ACC112 (cell line): ENCODE data around the gene SNAPC4.
"Not testable (repeated sequence)": the region's sequence is repeated elsewhere in the genome, so short reads cannot be mapped to it uniquely, and the experiment has no call there.

ENCODE experiments used
- H2AFZ ChIP-seq: fragments of 200-600 bp; sonication (generic); one replicate; pipeline ENCODE4 v1.6.0; 2017; ENCODE audit warnings: antibody characterized with exemption, low read length; ENCODE audit not compliant: unreplicated experiment
- H3K27ac ChIP-seq: fragments of 200-600 bp; sonication (generic); 2 replicates; pipeline ENCODE4 v1.5.1; 2014; ENCODE audit warnings: low read depth, mild to moderate bottlenecking, antibody characterized with exemption, low read length, moderate library complexity
- H3K27me3 ChIP-seq: fragments of 200-600 bp; sonication (generic); 2 replicates; pipeline ENCODE4 v1.6.1; 2014; ENCODE audit warnings: mild to moderate bottlenecking, antibody characterized with exemption, low read length, moderate library complexity, mixed read lengths; ENCODE audit not compliant: insufficient read depth
- H3K36me3 ChIP-seq: fragments of 200-600 bp; sonication (generic); 2 replicates; pipeline ENCODE4 v1.6.1; 2016; ENCODE audit warnings: mild to moderate bottlenecking, antibody characterized with exemption, low read length, moderate library complexity, mixed read lengths; ENCODE audit not compliant: insufficient read depth
- H3K4me1 ChIP-seq: fragments of 200-600 bp; sonication (generic); one replicate; pipeline ENCODE4 v1.6.1; 2016; ENCODE audit warnings: low read length, mixed read lengths; ENCODE audit not compliant: insufficient read depth, unreplicated experiment, control insufficient read depth
- H3K4me3 ChIP-seq: fragments of 200-600 bp; sonication (generic); 2 replicates; pipeline ENCODE4 v1.5.1; 2014; ENCODE audit warnings: mild to moderate bottlenecking, low read depth, low read length
- H3K79me2 ChIP-seq: fragments of 200-600 bp; sonication (generic); one replicate; pipeline ENCODE4 v1.6.0; 2016; ENCODE audit warnings: low read length; ENCODE audit not compliant: control insufficient read depth, unreplicated experiment, insufficient read depth

The SNAPC4 gene

GRCh38 chr9:136432591-136432990 is 32.6 kb upstream of the SNAPC4 start:
- Histone ChIP-seq H2AFZ (no peak overlapping the region), H3K27me3 (no peaks in the 10 kb centered on the region), H3K27ac (no peak overlapping the region), H3K4me3 (no peak overlapping the region), H3K36me3 (no peaks in the 10 kb centered on the region), H3K79me2 (peaks cover 26% of the 10 kb centered on the region), H3K4me1 (peaks cover 10% of the 10 kb centered on the region)

- peaks cover 19% of the 10 kb centered on the region for H3K79me2 ChIP-seq
- no peak overlapping the region for H2AFZ ChIP-seq
- no peaks in the 10 kb centered on the region for H3K27me3 ChIP-seq
- H3K4me1 ChIP-seq, result peaks cover 3% of the 10 kb centered on the region
- H3K36me3 ChIP-seq, result no peaks in the 10 kb centered on the region
- no peak overlapping the region for H3K27ac ChIP-seq
- no peak overlapping the region for H3K4me3 ChIP-seq
These were observed 31.9 kb upstream of the SNAPC4 start for GRCh38 chr9:136431782-136432350.

DNA sequence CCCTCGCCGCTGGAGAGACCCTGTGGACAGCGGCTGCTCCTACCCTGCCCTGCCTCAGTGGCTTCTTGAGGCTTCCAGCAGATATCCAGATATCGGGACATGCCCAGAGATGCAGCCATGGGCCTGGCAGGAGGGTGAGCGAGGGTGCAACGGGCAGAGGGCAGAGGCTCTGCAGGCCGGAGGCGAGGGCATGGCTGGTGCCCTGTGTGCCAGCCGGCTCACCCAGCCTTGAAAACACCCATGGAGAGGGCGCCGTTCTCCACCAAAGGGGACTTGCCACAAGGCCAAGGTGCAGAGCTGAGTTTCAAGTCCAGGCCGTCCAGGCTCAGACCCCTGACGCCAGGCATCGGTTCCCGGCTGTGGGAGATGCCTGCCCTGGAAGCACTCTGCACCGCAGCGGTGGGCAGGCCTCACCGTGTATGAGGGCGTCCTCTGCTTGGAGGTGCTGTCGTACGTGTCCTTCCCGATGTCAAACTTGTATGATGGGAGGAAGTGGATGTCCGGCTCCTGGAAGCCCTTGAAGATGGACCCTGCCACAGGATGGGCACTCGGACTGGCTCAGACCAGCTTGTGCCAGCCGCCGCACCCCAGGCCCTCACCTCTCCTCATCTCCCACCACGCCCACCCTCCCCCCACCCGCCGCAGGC is 30.7 kb upstream of the SNAPC4 start:
- H3K4me3 ChIP-seq, result no peak overlapping the region
- H3K4me1 ChIP-seq, result no peaks in the 10 kb centered on the region
- H3K79me2 ChIP-seq, result peaks cover 9% of the 10 kb centered on the region
- no peak overlapping the region for H2AFZ ChIP-seq
- H3K27ac ChIP-seq, result no peak overlapping the region
- no peaks in the 10 kb centered on the region for H3K36me3 ChIP-seq
- no peaks in the 10 kb centered on the region for H3K27me3 ChIP-seq

- Histone ChIP-seq H3K27me3 (no peaks in the 10 kb centered on the region), H3K79me2 (peaks cover 2% of the 10 kb centered on the region), H3K4me3 (no peak overlapping the region), H3K27ac (no peak overlapping the region), H2AFZ (no peak overlapping the region), H3K36me3 (no peaks in the 10 kb centered on the region), H3K4me1 (no peaks in the 10 kb centered on the region)
These were observed 29.9 kb upstream of the SNAPC4 start for GRCh38 chr9:136429683-136430491.

DNA sequence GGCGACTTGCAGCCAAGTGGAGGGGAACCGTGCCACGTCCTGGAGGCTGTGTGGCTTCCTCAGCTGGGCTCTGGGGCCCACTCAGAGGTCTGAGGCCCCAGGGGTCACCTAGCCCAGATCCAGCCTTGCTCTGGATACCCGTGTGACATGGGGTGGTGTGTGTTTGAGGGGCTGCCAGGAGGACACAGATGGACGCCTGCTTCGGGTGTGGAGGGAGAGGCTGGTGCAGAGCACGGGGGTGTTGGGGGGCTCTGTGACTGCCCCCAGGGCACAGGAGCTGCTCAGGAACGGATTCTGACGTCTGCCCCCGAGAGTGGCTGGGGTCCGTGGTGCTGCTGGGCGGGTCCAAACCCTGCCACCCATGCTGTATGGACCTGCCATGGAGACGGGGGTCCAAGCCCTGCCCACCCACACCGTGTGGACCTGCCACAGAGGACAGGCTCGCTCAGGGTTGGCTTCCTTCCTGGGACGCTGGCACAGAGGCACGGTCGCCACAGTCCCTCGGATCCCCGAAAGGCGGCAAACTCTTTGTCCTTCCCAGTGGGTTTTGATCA is 29.2 kb upstream of the SNAPC4 start:
- H3K4me3 ChIP-seq, result no peak overlapping the region
- no peaks in the 10 kb centered on the region for H3K36me3 ChIP-seq
- H3K27ac ChIP-seq, result no peak overlapping the region
- H3K27me3 ChIP-seq, result no peaks in the 10 kb centered on the region
- no peaks in the 10 kb centered on the region for H3K79me2 ChIP-seq
- H2AFZ ChIP-seq, result no peak overlapping the region
- H3K4me1 ChIP-seq, result no peaks in the 10 kb centered on the region

DNA sequence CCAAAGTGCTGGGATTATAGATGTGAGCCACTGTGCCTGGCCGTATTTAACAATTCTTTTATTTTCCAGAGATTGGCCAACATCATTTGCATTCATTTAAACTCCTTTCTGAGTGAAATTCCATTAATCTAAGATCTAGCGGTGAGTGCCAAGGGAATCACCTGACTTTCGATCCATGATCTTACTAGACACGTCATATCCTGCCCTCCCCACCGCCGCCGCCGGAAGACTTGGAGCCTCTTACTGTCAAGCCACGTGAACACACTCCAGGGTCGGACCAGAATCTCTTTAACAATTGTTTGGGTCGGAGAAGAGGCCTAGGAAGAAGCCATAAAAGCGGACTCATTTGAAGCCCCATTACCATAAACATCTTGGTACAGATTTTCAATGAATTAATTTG is 26.8 kb upstream of the SNAPC4 start:
- H3K4me3 ChIP-seq, result no peak overlapping the region
- H3K4me1 ChIP-seq, result no peaks in the 10 kb centered on the region
- peaks cover 8% of the 10 kb centered on the region; the same call in 1 of the 2 replicates for H3K36me3 ChIP-seq
- no peak overlapping the region for H2AFZ ChIP-seq
- no peak overlapping the region for H3K27ac ChIP-seq
- H3K79me2 ChIP-seq, result no peaks in the 10 kb centered on the region
- H3K27me3 ChIP-seq, result no peaks in the 10 kb centered on the region

DNA sequence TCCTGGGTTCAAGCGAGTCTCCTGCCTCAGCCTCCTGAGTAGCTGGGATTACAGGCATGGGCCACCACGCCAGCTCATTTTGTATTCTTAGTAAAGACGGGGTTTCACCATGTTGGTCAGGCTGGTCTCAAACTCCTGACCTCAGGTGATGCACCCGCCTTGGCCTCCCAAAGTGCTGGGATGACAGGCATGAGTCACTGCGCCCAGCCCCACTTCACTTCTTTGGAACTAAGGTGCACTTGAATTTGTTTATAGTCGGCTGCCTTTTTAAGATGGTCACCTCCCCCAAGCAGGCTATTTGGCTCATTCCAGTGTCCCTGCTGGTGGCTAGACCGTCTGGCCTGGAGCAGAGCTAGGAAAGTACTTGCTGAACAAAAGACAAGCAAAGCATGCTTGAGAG is 25.4 kb upstream of the SNAPC4 start:
- not testable (repeated sequence) for H3K27ac ChIP-seq, H3K27me3 ChIP-seq, H3K4me3 ChIP-seq, H3K36me3 ChIP-seq, H3K4me1 ChIP-seq, H3K79me2 ChIP-seq, H2AFZ ChIP-seq

DNA sequence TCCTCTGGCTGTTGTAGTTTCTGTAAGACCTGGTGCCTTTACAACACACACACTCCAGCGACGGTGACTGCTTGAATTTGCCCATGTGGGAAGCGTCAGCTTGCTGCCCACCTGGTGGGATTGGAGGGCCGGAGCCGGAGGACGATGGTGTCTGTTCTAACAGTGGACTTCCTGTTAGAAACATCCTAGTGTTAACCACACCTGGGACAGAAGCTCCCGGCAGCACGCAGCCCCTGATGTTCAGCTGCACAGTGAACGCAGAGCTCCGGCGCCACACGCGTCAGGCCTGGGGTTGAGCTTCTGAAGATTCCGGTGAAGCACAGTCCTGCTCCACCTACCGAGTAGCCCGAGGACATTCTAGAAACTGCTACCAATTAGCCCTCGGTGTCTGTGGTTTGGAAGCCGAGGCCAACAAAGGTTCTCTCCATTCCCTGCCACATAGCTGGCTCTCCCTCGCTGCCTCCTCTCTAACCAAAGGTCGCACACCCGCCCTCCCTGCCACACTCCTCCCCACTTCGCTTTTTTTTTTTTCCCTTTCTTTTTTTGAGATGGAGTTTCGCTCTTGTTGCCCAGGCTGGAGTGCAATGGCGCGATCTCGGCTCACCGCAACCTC is 24.9 kb upstream of the SNAPC4 start:
- no peak overlapping the region for H2AFZ ChIP-seq
- no peak overlapping the region for H3K27ac ChIP-seq
- H3K4me3 ChIP-seq, result no peak overlapping the region
- no peaks in the 10 kb centered on the region for H3K4me1 ChIP-seq
- no peaks in the 10 kb centered on the region for H3K79me2 ChIP-seq
- peaks cover 8% of the 10 kb centered on the region; the same call in 1 of the 2 replicates for H3K36me3 ChIP-seq
- H3K27me3 ChIP-seq, result no peaks in the 10 kb centered on the region

DNA sequence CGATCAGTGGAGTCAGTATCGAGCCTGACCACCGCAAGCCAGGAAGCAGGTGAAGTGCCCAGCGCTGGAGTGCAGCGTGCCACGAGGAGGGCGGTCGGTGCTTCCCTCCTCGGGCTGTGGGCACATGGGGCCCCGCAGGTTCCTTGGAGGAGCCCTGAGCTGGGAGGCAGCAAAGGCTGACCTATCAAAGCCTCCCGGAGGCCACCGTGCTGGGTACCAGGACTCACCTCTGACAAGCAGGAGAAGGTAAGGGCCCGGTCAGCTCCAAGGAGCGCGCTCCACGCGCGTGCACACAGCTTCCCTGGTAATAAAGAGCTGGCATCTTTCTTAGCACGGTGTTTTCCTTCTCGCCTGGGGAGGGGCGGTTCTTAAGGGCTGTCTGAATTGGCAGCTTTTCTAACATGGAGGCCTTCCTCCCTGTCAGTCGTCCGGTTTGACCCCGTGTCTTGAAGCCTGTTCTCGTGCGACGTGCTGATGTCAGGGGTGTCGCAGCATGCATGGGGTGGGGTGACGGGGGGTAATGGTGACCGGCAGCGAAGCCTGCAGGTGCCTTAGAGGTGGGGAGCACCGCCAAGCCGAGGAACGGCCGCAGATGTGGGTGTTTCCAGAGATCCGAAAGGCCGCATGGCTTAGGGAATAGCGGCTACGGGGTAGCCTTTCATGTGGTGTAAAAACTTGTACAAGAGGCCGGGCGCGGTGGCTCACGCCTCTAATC is 23.6 kb upstream of the SNAPC4 start:
- Histone ChIP-seq H3K79me2 (no peaks in the 10 kb centered on the region), H3K4me1 (no peaks in the 10 kb centered on the region), H3K4me3 (no peak overlapping the region), H2AFZ (no peak overlapping the region), H3K27ac (no peak overlapping the region), H3K27me3 (no peaks in the 10 kb centered on the region), H3K36me3 (peaks cover 8% of the 10 kb centered on the region; the same call in 1 of the 2 replicates)

- no peaks in the 10 kb centered on the region for H3K79me2 ChIP-seq
- H3K27me3 ChIP-seq, result no peaks in the 10 kb centered on the region
- H3K27ac ChIP-seq, result no peak overlapping the region
- no peak overlapping the region for H2AFZ ChIP-seq
- no peak overlapping the region for H3K4me3 ChIP-seq
- no peaks in the 10 kb centered on the region for H3K4me1 ChIP-seq
- peaks cover 13% of the 10 kb centered on the region; the same call in 1 of the 2 replicates for H3K36me3 ChIP-seq
These were observed 22.9 kb upstream of the SNAPC4 start for GRCh38 chr9:136422876-136423275.
